H1 (cell line): ENCODE results near the gene KRT1. TPM values are rescaled to one million over a fixed set of nuclear protein-coding genes. Genes with fewer than 3 reads are reported as not detected.

ENCODE experiments used
- CTCF ChIA-PET: fragments of 300-600 bp; sonication (Branson Sonifier 250); formaldehyde crosslinking; loops from one replicate; lab custom pipeline; 2021; ENCODE audit not compliant: partially characterized antibody; lab: Charles Lee
- POLR2A ChIA-PET: fragments of 300-600 bp; sonication (Branson Sonifier 250); formaldehyde crosslinking; loops from one replicate; lab custom pipeline; 2021; ENCODE audit warnings: inconsistent platforms; ENCODE audit not compliant: partially characterized antibody; lab: Charles Lee
- DNase-seq, 2 experiments: peaks; one replicate each; pipeline versions ENCODE4 v3.0.0 to v3.0.0-alpha.2; 2010 to 2022; ENCODE audit warnings: low spot score in 2 of 2, low read depth in 1 of 2, mixed read lengths in 1 of 2
- FAIRE-seq: peaks from 2 replicates; lab custom pipeline; 2011; peaks lifted over from hg19 to GRCh38; lab: Jason Lieb, UNC
- H2AFZ ChIP-seq: 2 replicates; pipeline ENCODE4 v1.8.1; 2012; ENCODE audit warnings: low read length, inconsistent platforms
- H2AK5ac ChIP-seq: 2 replicates; pipeline ENCODE4 v1.6.1; 2013; ENCODE audit warnings: low read depth, low read length
- H2BK120ac ChIP-seq: replicated peaks from 2 replicates; pipeline ENCODE3; 2013; ENCODE audit warnings: low read depth, low read length, inconsistent platforms
- H2BK12ac ChIP-seq: 2 replicates; pipeline ENCODE4 v1.6.1; 2013; ENCODE audit warnings: low read depth, low read length
- H2BK15ac ChIP-seq: 2 replicates; pipeline ENCODE4 v1.6.1; 2013; ENCODE audit warnings: low read length
- H2BK20ac ChIP-seq: 2 replicates; pipeline ENCODE4 v1.6.1; 2013; ENCODE audit warnings: low read length
- H2BK5ac ChIP-seq: 2 replicates; pipeline ENCODE4 v1.6.1; 2013; ENCODE audit warnings: low read depth, low read length
- H3K14ac ChIP-seq: 2 replicates; pipeline ENCODE4 v1.6.1; 2013; ENCODE audit warnings: inconsistent platforms; ENCODE audit not compliant: insufficient read length
- H3K18ac ChIP-seq: 2 replicates; pipeline ENCODE4 v1.6.1; 2013; ENCODE audit warnings: low read length; ENCODE audit errors: extremely low read depth
- H3K23ac ChIP-seq: 2 replicates; pipeline ENCODE4 v1.6.1; 2013; ENCODE audit warnings: inconsistent platforms; ENCODE audit not compliant: insufficient read length
- H3K23me2 ChIP-seq: 2 replicates; pipeline ENCODE4 v1.6.1; 2013; ENCODE audit warnings: low read depth, low read length
- H3K27ac ChIP-seq: 2 replicates; pipeline ENCODE4 v1.6.1; 2011; ENCODE audit warnings: low read depth, low read length, inconsistent platforms
- H3K27me3 ChIP-seq, 4 experiments: replicated peaks in 1 of 4; 1 replicate in 1 of 4; 2 replicates in 3 of 4; pipeline versions ENCODE4 v1.6.1 to v1.8.1; 2011 to 2013; ENCODE audit warnings: low read length in 3 of 4, mild to moderate bottlenecking in 3 of 4, inconsistent platforms in 2 of 4, mixed read lengths in 2 of 4, moderate library complexity in 1 of 4; ENCODE audit not compliant: control insufficient read depth in 3 of 4, insufficient read depth in 3 of 4; ENCODE audit errors: extremely low read depth in 1 of 4
- H3K36me3 ChIP-seq, 4 experiments: 2 replicates each; pipeline versions ENCODE4 v1.6.1 to v1.8.1; 2011 to 2013; ENCODE audit warnings: mild to moderate bottlenecking in 4 of 4, low read length in 3 of 4, moderate library complexity in 2 of 4, control low read depth in 1 of 4, inconsistent platforms in 1 of 4; ENCODE audit not compliant: insufficient read depth in 4 of 4, control insufficient read depth in 2 of 4
- H3K4ac ChIP-seq: replicated peaks from 2 replicates; pipeline ENCODE3; 2013; ENCODE audit warnings: low read length, low read depth, mixed read lengths, inconsistent platforms; ENCODE audit not compliant: insufficient read length
- H3K4me1 ChIP-seq, 4 experiments: replicated peaks in 1 of 4; 1 replicate in 1 of 4; 2 replicates in 3 of 4; pipeline versions ENCODE4 v1.6.1 to v1.8.1; 2011 to 2013; ENCODE audit warnings: low read length in 3 of 4, inconsistent platforms in 2 of 4, mixed read lengths in 1 of 4; ENCODE audit not compliant: insufficient read depth in 4 of 4, control insufficient read depth in 3 of 4
- H3K4me2 ChIP-seq, 2 experiments: 2 replicates each; pipeline versions ENCODE4 v1.6.1 to v1.8.1; 2011 to 2013; ENCODE audit warnings: low read depth in 2 of 2, low read length in 2 of 2, control low read depth in 1 of 2, inconsistent platforms in 1 of 2, mild to moderate bottlenecking in 1 of 2; ENCODE audit not compliant: insufficient read depth in 1 of 2
- H3K4me3 ChIP-seq, 4 experiments: fragments of 200-600, 300-600 bp in 1 of 4; sonication (generic), shearing (Covaris generic), sonication (Bioruptor Twin) in 1 of 4; 2 replicates each; pipeline versions ENCODE4 v1.5.1 to v1.8.1; 2011 to 2016; ENCODE audit warnings: low read length in 4 of 4, low read depth in 3 of 4, control low read depth in 2 of 4, inconsistent platforms in 2 of 4, mild to moderate bottlenecking in 2 of 4, mixed read lengths in 1 of 4, moderate library complexity in 1 of 4; ENCODE audit not compliant: insufficient read depth in 2 of 4; ENCODE audit errors: extremely low read depth in 1 of 4
- H3K56ac ChIP-seq: replicated peaks from 2 replicates; pipeline ENCODE3; 2013; ENCODE audit warnings: low read depth, mild to moderate bottlenecking, mixed read lengths, low read length, inconsistent platforms; ENCODE audit not compliant: insufficient read length
- H3K79me1 ChIP-seq: 2 replicates; pipeline ENCODE4 v1.6.1; 2013; ENCODE audit warnings: low read depth, low read length, control low read depth
- H3K79me2 ChIP-seq, 2 experiments: 2 replicates each; pipeline versions ENCODE4 v1.6.1 to v1.8.1; 2012 to 2013; ENCODE audit warnings: low read length in 2 of 2, mild to moderate bottlenecking in 2 of 2, inconsistent platforms in 1 of 2; ENCODE audit not compliant: insufficient read depth in 2 of 2, control insufficient read depth in 1 of 2
- H3K9ac ChIP-seq, 4 experiments: replicated peaks in 1 of 4; 1 replicate in 1 of 4; 2 replicates in 3 of 4; pipeline versions ENCODE4 v1.6.1 to v1.8.1; 2011 to 2013; ENCODE audit warnings: low read depth in 3 of 4, low read length in 3 of 4, control low read depth in 2 of 4, mild to moderate bottlenecking in 2 of 4, moderate library complexity in 2 of 4, inconsistent platforms in 1 of 4; ENCODE audit errors: extremely low read depth in 1 of 4
- H3K9me3 ChIP-seq, 2 experiments: 2 replicates each; pipeline versions ENCODE4 v1.6.1 to v1.8.1; 2012 to 2013; ENCODE audit warnings: mild to moderate bottlenecking in 2 of 2, moderate library complexity in 2 of 2, control low read depth in 1 of 2, inconsistent platforms in 1 of 2, low read depth in 1 of 2, low read length in 1 of 2, mixed read lengths in 1 of 2; ENCODE audit not compliant: insufficient read depth in 2 of 2
- H4K20me1 ChIP-seq, 2 experiments: replicated peaks in 1 of 2; 2 replicates each; pipeline versions ENCODE3 to v1.8.1; 2011 to 2013; ENCODE audit warnings: inconsistent platforms in 2 of 2, low read length in 2 of 2, mild to moderate bottlenecking in 1 of 2; ENCODE audit not compliant: insufficient read depth in 2 of 2, control insufficient read depth in 1 of 2
- H4K5ac ChIP-seq: 2 replicates; pipeline ENCODE4 v1.6.1; 2013; ENCODE audit warnings: low read length, low read depth, mixed read lengths, inconsistent platforms; ENCODE audit not compliant: insufficient read length
- H4K8ac ChIP-seq: 2 replicates; pipeline ENCODE4 v1.8.0; 2013; ENCODE audit warnings: mild to moderate bottlenecking, moderate library complexity, low read length, inconsistent platforms; ENCODE audit not compliant: insufficient read depth; ENCODE audit errors: extremely low read depth
- H4K91ac ChIP-seq: replicated peaks from 2 replicates; pipeline ENCODE3; 2013; ENCODE audit warnings: low read length, mixed read lengths, inconsistent platforms; ENCODE audit not compliant: insufficient read length
- EGR1 ChIP-seq: IDR thresholded peaks from 2 replicates; pipeline ENCODE4 v1.6.1; 2011; ENCODE audit warnings: low read depth, low read length, borderline replicate concordance
- EP300 ChIP-seq, 2 experiments: IDR thresholded peaks; 1 replicate in 1 of 2; 2 replicates in 1 of 2; pipeline ENCODE4 v1.6.1; 2011 to 2012; ENCODE audit warnings: low read depth in 2 of 2, low read length in 2 of 2, mild to moderate bottlenecking in 2 of 2, borderline replicate concordance in 1 of 2, inconsistent platforms in 1 of 2, moderate library complexity in 1 of 2
- EZH2 ChIP-seq: fragments of 200-600 bp; sonication (generic); IDR thresholded peaks from 2 replicates; pipeline ENCODE4 v1.7.1; 2012; ENCODE audit warnings: low read depth, mild to moderate bottlenecking, moderate library complexity, low read length, inconsistent platforms; ENCODE audit not compliant: severe bottlenecking
- KDM1A ChIP-seq: fragments of 200-600, 300-600 bp; sonication (generic); IDR thresholded peaks from 2 replicates; pipeline ENCODE4 v1.7.1; 2016; ENCODE audit warnings: mild to moderate bottlenecking, low read length, borderline replicate concordance
- NANOG ChIP-seq: IDR thresholded peaks from 2 replicates; pipeline ENCODE4 v1.6.1; 2011; ENCODE audit warnings: low read length, low read depth, mild to moderate bottlenecking, inconsistent platforms; ENCODE audit not compliant: insufficient read depth, poor library complexity, severe bottlenecking
- POLR2A ChIP-seq, 2 experiments: IDR thresholded peaks; 1 replicate in 1 of 2; 2 replicates in 1 of 2; pipeline ENCODE4 v1.6.1; 2011; ENCODE audit warnings: low read depth in 2 of 2, low read length in 2 of 2, mild to moderate bottlenecking in 2 of 2; ENCODE audit errors: control extremely low read depth in 1 of 2
- SP2 ChIP-seq: IDR thresholded peaks from 2 replicates; pipeline ENCODE4 v1.6.1; 2012; ENCODE audit warnings: mild to moderate bottlenecking, low read length, inconsistent platforms
- SRF ChIP-seq: IDR thresholded peaks from 2 replicates; pipeline ENCODE4 v1.6.1; 2011; ENCODE audit warnings: mild to moderate bottlenecking, low read depth, low read length, moderate library complexity
- TEAD4 ChIP-seq: IDR thresholded peaks from 2 replicates; pipeline ENCODE4 v1.6.1; 2012; ENCODE audit warnings: low read depth, low read length, inconsistent platforms, mixed read lengths
- WGBS, 2 experiments: shearing (Covaris generic) in 1 of 2; methylation state at CpG; one replicate each; pipeline versions ENCODE4 v1.1.6 to v1.1.7; 2013 to 2015; ENCODE audit warnings: low lambda C conversion rate in 2 of 2, mixed read lengths in 2 of 2, inconsistent platforms in 1 of 2, low coverage in 1 of 2, missing lambda C conversion rate in 1 of 2; ENCODE audit not compliant: insufficient replicate concordance in 2 of 2, insufficient coverage in 1 of 2, insufficient read length in 1 of 2; ENCODE audit errors: extremely low coverage in 1 of 2, missing lambda C conversion rate in 1 of 2; 5-methylcytosine and 5-hydroxymethylcytosine counted together
- polyA plus RNA-seq, 7 experiments: library from polyadenylated mRNA; depleted of rRNA in 3 of 7; stranded (reverse) in 5 of 7; unstranded in 2 of 7; fragments of >200 nt in 5 of 7; fragments of 200-250 nt in 2 of 7; gene quantifications; 1 replicate in 5 of 7; 2 replicates in 1 of 7; 4 replicates in 1 of 7; pipeline versions ENCODE4 v1.2.1 to v1.2.3, GENCODE V29; 2011 to 2013; ENCODE audit warnings: missing spikeins in 2 of 7, mixed read lengths in 2 of 7
- total RNA-seq: library from RNA; stranded (reverse); fragmentation: NEBNext Ultra II Directional; extraction: Animal tissue kit (Norgen Biotek cat#: 25700); gene quantifications from 2 replicates; pipeline ENCODE4 v1.2.1, GENCODE V29; 2021
- TF ChIP-seq, protein P1 (sequence below): IDR thresholded peaks from 2 replicates; pipeline ENCODE4 v1.6.1; 2012; ENCODE audit warnings: low read length, inconsistent platforms
- TF ChIP-seq, protein P2 (sequence below): IDR thresholded peaks from 2 replicates; pipeline ENCODE4 v1.6.1; 2011; ENCODE audit warnings: low read length, improper control_type of control experiment

The KRT1 gene
- total and polyA plus RNA-seq, 2 of the 8 experiments (the other 6 are each of a cell fraction or from before 2014, with no cell fraction given), result not detected

DNA sequence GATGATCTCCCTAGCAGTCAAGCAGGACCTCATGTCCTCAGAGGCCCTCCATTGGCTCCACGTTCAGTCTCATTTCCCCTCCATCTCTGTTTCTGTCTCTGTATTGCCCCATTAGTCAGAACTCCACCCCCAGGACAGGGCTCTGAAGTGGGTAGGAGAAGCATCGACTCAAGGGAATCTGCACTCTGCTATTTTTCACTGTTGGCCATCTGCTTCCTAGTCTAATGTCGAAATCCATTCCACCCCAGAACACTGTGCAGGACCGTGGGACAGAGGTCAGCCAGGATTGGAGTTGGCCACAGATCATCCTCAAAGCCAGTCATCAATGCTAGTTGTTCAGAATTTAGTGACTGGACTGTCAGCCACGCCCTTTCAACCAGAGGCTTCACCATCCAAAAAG is 13.1 kb upstream of the KRT1 start:
- WGBS, 2 experiments, result 78% methylated on average over 5 of the region's 5 CpGs; no CpG with 5 or more reads in 1 of the 2 experiments
- no peak for TF ChIP-seq KDM1A
- no peak for TF ChIP-seq EP300 (IDR thresholded peaks at IDR 0.05; ENCODE audit: borderline replicate concordance in 1 of 2, low read depth in 2 of 2, low read length in 2 of 2)
- no peak for TF ChIP-seq SRF
- TF ChIP-seq EGR1, result no peak
- no peak for TF ChIP-seq SP2
- no peak for TF ChIP-seq POLR2A (IDR thresholded peaks at IDR 0.05; ENCODE audit: control extremely low read depth in 1 of 2, low read depth in 2 of 2, low read length in 2 of 2)
- TF ChIP-seq, protein P1, sequence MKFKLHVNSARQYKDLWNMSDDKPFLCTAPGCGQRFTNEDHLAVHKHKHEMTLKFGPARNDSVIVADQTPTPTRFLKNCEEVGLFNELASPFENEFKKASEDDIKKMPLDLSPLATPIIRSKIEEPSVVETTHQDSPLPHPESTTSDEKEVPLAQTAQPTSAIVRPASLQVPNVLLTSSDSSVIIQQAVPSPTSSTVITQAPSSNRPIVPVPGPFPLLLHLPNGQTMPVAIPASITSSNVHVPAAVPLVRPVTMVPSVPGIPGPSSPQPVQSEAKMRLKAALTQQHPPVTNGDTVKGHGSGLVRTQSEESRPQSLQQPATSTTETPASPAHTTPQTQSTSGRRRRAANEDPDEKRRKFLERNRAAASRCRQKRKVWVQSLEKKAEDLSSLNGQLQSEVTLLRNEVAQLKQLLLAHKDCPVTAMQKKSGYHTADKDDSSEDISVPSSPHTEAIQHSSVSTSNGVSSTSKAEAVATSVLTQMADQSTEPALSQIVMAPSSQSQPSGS, result no peak
- TF ChIP-seq, protein P2, sequence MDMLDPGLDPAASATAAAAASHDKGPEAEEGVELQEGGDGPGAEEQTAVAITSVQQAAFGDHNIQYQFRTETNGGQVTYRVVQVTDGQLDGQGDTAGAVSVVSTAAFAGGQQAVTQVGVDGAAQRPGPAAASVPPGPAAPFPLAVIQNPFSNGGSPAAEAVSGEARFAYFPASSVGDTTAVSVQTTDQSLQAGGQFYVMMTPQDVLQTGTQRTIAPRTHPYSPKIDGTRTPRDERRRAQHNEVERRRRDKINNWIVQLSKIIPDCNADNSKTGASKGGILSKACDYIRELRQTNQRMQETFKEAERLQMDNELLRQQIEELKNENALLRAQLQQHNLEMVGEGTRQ, result no peak
- no peak for TF ChIP-seq EZH2
- TF ChIP-seq TEAD4, result no peak
- TF ChIP-seq NANOG, result no peak

More for the DNA sequence above, 13.1 kb upstream of the KRT1 start:
- peaks cover 0 to 9% (median 3%) of the 10 kb centered on the region in 4 experiments; a peak in 2 of 7 replicates for H3K4me1 ChIP-seq
- POLR2A ChIA-PET, result no interaction called here
- H3K4me2 ChIP-seq, result no peak overlapping the region
- DNase-seq, result no peak
- H3K27ac ChIP-seq, result no peak overlapping the region
- H2BK12ac ChIP-seq, result no peak overlapping the region
- no peaks in the 10 kb centered on the region for H3K79me2 ChIP-seq
- H2BK120ac ChIP-seq, result no peak overlapping the region
- no peak overlapping the region for H4K5ac ChIP-seq
- no peak overlapping the region for H3K18ac ChIP-seq
- no peaks in the 10 kb centered on the region for H3K79me1 ChIP-seq
- peaks cover 6% of the 10 kb centered on the region; the same call in 1 of the 2 replicates for H3K23me2 ChIP-seq
- no peak overlapping the region for H2AFZ ChIP-seq
- H3K27me3 ChIP-seq, result peaks cover 0 to 30% (median 16%) of the 10 kb centered on the region in 4 experiments; a peak in 6 of 7 replicates
- H2BK20ac ChIP-seq, result no peak overlapping the region
- no peak overlapping the region for H4K91ac ChIP-seq
- no peak overlapping the region for H3K14ac ChIP-seq
- H4K8ac ChIP-seq, result no peak overlapping the region
- no peak for FAIRE-seq
- H3K36me3 ChIP-seq, result no peaks in the 10 kb centered on the region
- H3K4ac ChIP-seq, result no peak overlapping the region
- CTCF ChIA-PET, result interaction anchor here (0.6 to 3.8 kb wide), 24 partner anchors 14 to 667 kb away, joined by 3 to 39 read pairs (median 4); partner anchors contain the start of gene KRT3
- H3K9me3 ChIP-seq, result no peaks in the 10 kb centered on the region
- no peak overlapping the region for H2BK5ac ChIP-seq
- no peak overlapping the region for H3K23ac ChIP-seq
- H4K20me1 ChIP-seq, result peaks cover 0 to 2% of the 10 kb centered on the region in 2 experiments
- H3K9ac ChIP-seq, result no peak overlapping the region
- H3K4me3 ChIP-seq, result no peak overlapping the region
- H2AK5ac ChIP-seq, result no peak overlapping the region
- H3K56ac ChIP-seq, result no peak overlapping the region
- H2BK15ac ChIP-seq, result no peak overlapping the region
